WI38 (cell line): ENCODE data around the gene PDGFRA.
"Not testable (repeated sequence)": the region's sequence is repeated elsewhere in the genome, so short reads cannot be mapped to it uniquely, and the experiment has no call there.

Experiments
- H3K4me3 ChIP-seq: 2 replicates; pipeline ENCODE4 v1.5.1; 2011; ENCODE audit warnings: low read depth, mild to moderate bottlenecking, control low read depth, low read length
- TF ChIP-seq, protein P1 (sequence below): IDR thresholded peaks from 2 replicates; pipeline ENCODE4 v1.5.1; 2012; ENCODE audit warnings: low read depth, mild to moderate bottlenecking, control low read depth, low read length

The PDGFRA gene

DNA sequence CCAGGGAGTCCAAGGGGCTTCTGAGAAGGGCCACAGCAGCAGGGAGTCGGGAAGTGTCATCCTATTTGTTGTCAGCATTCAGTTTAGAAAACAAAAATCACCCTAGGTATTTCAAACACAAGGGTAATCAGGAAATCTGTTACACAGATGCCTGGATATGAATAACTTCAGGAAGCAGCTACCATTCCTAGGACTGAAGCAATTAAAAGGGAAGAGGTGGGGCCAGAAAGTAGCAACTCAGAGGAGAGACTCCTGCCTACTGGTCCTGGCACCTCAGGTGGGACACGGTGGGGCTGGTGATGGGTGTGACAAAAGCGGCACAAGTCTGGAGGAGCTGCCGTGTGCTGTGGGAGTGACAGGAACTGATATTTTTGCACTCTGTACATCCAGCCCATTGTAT is 107.9 kb downstream of the PDGFRA start:
- TF ChIP-seq, protein P1, sequence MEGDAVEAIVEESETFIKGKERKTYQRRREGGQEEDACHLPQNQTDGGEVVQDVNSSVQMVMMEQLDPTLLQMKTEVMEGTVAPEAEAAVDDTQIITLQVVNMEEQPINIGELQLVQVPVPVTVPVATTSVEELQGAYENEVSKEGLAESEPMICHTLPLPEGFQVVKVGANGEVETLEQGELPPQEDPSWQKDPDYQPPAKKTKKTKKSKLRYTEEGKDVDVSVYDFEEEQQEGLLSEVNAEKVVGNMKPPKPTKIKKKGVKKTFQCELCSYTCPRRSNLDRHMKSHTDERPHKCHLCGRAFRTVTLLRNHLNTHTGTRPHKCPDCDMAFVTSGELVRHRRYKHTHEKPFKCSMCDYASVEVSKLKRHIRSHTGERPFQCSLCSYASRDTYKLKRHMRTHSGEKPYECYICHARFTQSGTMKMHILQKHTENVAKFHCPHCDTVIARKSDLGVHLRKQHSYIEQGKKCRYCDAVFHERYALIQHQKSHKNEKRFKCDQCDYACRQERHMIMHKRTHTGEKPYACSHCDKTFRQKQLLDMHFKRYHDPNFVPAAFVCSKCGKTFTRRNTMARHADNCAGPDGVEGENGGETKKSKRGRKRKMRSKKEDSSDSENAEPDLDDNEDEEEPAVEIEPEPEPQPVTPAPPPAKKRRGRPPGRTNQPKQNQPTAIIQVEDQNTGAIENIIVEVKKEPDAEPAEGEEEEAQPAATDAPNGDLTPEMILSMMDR = no peak
- no peak overlapping the region for H3K4me3 ChIP-seq

DNA sequence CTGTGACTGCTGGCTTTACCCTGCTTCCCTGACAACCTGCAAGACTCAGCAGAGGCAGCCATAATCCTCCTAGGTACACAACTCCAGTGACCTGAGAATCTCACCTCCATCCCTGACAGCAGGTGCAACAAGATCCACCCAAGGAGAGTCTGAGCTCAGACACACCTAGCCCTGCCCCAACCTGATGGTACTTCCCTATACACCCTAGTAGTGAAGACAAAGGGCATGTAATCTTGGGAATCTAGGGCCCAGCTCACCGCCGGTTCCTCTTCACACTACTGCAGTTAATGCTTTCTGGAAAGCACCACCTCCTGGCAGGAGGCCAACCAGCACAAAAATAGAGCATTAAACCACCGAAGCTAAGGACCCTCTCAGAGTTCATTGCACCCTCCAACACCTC is 113.0 kb downstream of the PDGFRA start:
- not testable (repeated sequence) for H3K4me3 ChIP-seq
